Activated CD8-positive, alpha-beta memory T cell treated with anti-CD3 and anti-CD28 coated beads for 36 hours (primary cell): Measurements from ENCODE around the gene AEBP1. TPM values are rescaled to one million over a fixed set of nuclear protein-coding genes. Genes with fewer than 3 reads are reported as not detected.

Source experiments
- CTCF ChIA-PET: fragments of 350-600 bp; sonication (Branson Sonifier 250); formaldehyde crosslinking; loops from one replicate; lab custom pipeline; 2021; ENCODE audit warnings: antibody characterized with exemption; lab: Charles Lee
- POLR2A ChIA-PET: fragments of 350-600 bp; sonication (Branson Sonifier 250); formaldehyde crosslinking; loops from one replicate; lab custom pipeline; 2021; ENCODE audit warnings: antibody characterized with exemption; lab: Charles Lee
- total RNA-seq, 2 experiments: library from RNA; stranded (reverse); gene quantifications; one replicate each; pipeline ENCODE4 v1.2.3, GENCODE V29; 2021

The AEBP1 gene
- total RNA-seq, 2 experiments from 2014 or later, result 12.9 to 14.0 TPM

DNA sequence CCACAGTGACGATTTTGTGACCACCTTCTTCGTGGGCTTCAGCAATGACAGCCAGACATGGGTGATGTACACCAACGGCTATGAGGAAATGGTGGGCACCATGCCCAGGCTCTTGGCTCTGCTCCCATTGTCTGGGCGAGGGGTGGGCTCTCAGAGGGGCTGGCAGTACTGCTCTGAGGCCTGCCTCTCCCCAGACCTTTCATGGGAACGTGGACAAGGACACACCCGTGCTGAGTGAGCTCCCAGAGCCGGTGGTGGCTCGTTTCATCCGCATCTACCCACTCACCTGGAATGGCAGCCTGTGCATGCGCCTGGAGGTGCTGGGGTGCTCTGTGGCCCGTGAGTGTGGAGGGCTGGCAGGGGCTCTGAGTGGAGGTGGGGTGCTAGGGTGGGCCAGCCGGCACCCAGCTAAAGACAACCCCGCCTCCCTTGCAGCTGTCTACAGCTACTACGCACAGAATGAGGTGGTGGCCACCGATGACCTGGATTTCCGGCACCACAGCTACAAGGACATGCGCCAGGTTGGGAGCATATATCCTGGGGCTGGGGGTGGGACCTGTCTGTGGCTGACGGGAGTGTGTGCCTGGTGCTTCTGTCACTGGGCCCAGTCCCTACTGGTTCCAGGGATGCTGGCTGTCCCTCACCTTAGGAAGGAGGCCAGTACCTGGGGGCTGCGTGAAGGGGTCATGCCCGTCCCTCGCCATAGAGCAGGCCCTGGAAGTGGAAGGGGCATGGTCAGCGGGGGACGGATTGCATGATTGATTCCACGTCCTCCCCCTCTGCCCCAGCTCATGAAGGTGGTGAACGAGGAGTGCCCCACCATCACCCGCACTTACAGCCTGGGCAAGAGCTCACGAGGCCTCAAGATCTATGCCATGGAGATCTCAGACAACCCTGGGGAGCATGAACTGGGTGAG, 6.8 kb downstream of the AEBP1 start:
- POLR2A ChIA-PET, result interaction anchor here (0.6 to 1.0 kb wide), 3 partner anchors 12 to 78 kb away, joined by 3 to 4 read pairs (median 3); partner anchors contain the start of gene POLD2
- CTCF ChIA-PET, result no interaction called here

DNA sequence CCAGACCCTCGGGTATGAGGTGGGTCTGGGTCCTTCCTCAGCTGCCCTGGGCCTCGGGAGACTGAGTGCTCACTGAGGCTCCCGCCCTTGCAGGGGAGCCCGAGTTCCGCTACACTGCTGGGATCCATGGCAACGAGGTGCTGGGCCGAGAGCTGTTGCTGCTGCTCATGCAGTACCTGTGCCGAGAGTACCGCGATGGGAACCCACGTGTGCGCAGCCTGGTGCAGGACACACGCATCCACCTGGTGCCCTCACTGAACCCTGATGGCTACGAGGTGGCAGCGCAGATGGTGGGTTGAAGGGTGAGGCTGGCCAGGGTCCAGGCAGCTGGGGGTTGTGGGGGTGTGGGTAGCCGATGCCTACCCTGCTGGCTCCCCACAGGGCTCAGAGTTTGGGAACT, 7.6 kb downstream of the AEBP1 start:
- ChIA-PET CTCF (interaction anchor here (0.6 to 0.9 kb wide), 2 partner anchors 30 to 31 kb away, joined by 3 to 4 read pairs; no protein-coding TSS in a partner anchor), POLR2A (interaction anchor here (0.6 to 1.0 kb wide), 3 partner anchors 11 to 79 kb away, joined by 3 to 4 read pairs (median 3); partner anchors contain the start of gene POLD2)

DNA sequence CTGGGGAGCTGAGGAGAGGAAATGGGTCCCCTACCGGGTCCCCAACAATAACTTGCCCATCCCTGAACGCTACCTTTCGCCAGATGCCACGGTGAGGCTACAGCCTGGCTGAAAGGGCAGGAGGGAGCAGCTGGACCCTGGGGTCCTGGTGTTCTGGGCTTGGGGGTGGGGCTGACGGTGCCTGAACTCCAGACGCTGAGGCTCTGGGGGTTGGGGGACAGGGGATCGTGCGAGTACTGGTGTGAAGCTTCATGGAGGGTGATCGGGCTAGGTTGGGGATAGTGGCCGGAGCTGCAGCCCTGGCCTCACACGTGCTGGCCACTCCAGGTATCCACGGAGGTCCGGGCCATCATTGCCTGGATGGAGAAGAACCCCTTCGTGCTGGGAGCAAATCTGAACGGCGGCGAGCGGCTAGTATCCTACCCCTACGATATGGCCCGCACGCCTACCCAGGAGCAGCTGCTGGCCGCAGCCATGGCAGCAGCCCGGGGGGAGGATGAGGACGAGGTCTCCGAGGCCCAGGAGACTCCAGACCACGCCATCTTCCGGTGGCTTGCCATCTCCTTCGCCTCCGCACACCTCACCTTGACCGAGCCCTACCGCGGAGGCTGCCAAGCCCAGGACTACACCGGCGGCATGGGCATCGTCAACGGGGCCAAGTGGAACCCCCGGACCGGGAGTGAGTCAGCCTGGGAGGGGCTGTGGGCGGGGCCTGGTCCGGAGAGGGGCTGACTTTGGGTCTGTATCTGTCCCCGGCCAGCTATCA, 8.3 kb downstream of the AEBP1 start:
- POLR2A ChIA-PET, result interaction anchor here (1.0 kb wide), 1 partner anchor 11 kb away, joined by 4 read pairs; the partner anchor contains the start of gene POLD2
- CTCF ChIA-PET, result interaction anchor here (0.6 to 0.9 kb wide), 2 partner anchors 29 to 30 kb away, joined by 3 to 4 read pairs; no protein-coding TSS in a partner anchor

DNA sequence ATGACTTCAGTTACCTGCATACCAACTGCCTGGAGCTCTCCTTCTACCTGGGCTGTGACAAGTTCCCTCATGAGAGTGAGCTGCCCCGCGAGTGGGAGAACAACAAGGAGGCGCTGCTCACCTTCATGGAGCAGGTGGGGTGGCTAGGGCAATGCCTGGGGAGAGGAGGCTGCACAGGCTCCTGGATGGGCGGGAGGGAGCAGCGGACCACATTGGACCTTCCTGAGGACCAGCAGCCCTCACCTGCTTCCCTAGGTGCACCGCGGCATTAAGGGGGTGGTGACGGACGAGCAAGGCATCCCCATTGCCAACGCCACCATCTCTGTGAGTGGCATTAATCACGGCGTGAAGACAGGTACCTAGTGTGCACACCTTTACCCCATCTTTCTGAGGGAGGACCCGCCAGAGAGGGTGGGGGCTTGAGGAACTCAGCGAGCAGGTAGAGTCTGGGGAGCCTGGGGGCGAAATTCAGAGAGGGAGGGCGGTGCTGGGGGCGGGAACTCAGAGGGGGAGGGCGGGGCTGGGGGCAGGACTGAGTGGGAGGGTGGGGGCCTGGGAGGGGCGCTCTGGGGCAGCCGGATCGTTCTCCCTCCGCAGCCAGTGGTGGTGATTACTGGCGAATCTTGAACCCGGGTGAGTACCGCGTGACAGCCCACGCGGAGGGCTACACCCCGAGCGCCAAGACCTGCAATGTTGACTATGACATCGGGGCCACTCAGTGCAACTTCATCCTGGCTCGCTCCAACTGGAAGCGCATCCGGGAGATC, 9.0 kb downstream of the AEBP1 start:
- POLR2A ChIA-PET, result no interaction called here
- CTCF ChIA-PET, result interaction anchor here (0.9 kb wide), 1 partner anchor 30 kb away, joined by 3 read pairs; no protein-coding TSS in a partner anchor

DNA sequence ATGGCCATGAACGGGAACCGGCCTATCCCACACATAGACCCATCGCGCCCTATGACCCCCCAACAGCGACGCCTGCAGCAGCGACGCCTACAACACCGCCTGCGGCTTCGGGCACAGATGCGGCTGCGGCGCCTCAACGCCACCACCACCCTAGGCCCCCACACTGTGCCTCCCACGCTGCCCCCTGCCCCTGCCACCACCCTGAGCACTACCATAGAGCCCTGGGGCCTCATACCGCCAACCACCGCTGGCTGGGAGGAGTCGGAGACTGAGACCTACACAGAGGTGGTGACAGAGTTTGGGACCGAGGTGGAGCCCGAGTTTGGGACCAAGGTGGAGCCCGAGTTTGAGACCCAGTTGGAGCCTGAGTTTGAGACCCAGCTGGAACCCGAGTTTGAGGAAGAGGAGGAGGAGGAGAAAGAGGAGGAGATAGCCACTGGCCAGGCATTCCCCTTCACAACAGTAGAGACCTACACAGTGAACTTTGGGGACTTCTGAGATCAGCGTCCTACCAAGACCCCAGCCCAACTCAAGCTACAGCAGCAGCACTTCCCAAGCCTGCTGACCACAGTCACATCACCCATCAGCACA, 9.7 kb downstream of the AEBP1 start:
- CTCF ChIA-PET, result no interaction called here
- POLR2A ChIA-PET, result no interaction called here

DNA sequence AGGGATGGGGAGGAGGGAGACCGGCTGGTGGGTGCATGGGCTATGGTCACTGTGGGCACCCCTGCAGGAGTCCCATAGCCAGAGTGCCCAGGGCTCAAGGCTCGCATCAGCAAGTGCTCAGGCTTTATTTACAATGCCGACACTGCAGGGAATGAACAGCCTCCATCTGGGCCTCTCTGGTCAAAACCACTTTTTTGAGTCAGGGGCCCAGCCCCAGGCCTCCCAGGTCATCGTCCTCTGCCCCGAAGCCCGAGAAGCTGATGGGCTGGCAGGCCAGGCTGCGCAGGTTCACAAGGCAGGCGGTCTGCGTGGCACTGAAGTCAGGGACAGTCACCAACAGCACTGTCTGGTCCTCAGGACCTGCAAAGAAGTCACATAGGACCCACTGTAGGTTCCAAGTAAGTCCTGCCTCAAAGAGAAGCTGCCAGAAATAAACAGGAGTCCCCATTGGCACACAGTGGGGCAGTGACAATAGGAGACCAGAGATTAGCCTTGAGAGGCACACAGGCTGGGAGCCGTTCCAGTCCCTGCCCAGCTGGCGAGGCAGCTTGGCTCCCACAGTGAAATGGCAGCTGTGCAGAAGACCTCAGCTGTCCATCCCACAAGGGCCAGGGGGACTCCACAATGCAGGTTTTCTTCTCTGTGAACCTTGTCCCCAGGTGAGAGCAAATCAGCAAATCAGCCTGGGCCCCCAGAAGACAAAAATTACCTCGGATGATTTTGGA, 10.6 kb downstream of the AEBP1 start:
- POLR2A ChIA-PET, result interaction anchor here (0.6 kb wide), 1 partner anchor 86 kb away, joined by 3 read pairs; the partner anchor contains the start of gene YKT6

DNA sequence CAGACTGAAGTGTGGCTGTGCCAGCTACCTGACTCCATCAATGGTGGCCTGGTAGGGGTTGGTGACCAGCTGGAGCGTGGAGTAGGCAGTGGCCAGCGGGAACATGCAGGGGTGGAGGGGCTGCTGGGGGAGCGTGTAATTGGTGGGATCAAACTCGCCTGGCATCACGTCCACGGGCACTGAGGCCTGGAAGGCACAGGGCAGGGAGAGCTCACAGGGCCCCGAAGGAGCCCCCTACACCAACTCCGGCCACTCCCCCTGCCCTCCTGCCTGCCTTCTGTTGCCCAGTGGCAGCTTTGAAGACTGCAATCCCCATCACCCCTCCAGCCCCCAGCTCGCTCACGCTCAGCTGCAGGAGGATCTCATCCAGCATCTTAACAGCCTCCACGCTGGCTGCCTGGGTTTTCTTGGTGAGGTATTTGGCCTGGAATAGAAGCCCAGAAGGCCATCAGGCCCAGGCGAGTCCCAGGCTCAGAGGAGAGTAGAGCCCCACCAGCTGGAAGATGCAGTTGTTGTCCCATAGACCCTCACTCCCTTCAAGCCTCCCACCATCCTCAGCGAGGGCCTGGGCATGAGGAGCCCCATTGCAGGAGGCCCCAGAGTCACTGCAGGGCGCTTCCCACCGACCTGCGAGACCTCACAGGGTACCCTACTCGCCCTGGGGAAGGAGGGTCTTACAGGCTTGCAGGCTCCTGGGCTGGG, 12.1 kb downstream of the AEBP1 start:
- ChIA-PET CTCF (no interaction called here), POLR2A (interaction anchor here (1.0 kb wide), 1 partner anchor 35 kb away, joined by 7 read pairs; no protein-coding TSS in a partner anchor)

More for the DNA sequence above, 10.6 kb downstream of the AEBP1 start:
- CTCF ChIA-PET, result interaction anchor here (1.2 kb wide), 1 partner anchor 33 kb away, joined by 3 read pairs; no protein-coding TSS in a partner anchor

DNA sequence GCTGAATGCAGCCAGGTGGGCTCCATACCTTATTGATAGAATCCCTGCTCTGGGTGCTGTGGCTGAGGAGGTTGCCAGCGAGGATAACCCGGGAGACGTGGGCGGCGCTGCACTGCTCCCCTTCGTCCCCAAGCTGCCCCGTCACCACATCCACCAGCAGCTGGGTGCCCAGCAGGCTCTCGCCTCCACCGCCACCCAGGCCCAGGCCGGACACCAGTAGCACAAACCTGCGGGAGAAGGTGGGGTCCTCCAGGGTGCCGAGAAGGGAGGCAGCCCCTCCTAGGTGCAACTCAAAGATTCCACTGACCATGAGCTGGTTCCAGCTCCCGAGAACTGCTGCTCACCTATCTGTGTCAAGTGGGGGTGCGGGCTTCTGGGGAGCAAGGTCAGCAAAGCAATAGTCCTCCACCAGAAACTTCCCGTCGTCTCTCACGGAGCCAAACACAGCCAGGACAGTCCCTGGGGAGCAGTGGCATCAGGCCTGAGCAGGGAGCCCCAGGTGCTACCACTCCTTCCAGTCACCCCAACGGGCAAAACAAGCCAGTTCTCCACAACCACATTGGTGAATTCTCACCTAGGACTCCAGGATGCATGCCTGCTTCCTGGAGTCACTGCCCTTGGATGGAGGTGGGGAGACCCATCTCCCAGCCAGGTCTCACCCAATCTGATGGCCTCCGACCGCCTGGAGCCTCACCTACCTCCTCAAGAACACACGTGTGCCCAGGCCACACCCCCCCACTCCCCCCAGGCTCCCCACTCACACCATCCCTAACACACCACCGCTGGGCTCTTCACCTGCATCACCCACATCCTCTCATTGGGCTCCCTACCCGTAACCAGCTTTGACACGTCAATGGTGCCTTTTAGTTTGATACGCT, 12.9 kb downstream of the AEBP1 start:
- CTCF ChIA-PET, result no interaction called here
- POLR2A ChIA-PET, result interaction anchor here (0.6 kb wide), 1 partner anchor 12 kb away, joined by 3 read pairs; no protein-coding TSS in a partner anchor

DNA sequence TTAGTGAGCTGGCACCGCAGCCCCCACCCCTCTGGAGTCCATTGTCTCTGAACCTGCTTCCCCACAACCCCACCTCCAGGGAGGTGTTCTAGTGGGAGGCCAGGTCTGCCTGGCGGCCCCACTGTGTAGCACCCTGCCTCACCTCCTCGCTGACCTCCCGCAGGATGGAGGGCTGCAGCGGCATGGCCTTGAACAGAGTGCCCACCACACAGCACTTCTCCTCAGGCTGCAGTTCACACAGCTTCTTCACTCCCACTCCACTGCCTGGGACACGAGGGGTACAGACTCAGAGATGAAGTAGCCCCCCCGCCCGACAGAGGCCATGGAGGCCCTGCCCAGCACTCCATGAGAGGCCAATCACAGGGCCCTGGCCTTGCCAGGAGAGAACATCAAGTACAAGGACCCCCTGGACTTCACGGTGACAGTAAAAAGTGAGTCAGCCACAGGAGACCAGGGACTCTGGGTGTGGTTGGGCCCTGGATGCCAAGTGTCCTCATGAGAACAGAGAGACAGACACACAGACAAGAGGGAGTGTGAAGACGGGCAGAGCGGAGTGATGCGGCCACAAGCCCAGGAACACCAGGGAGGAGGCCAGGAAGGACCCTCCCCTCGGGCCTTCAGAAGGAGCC, 13.8 kb downstream of the AEBP1 start:
- POLR2A ChIA-PET, result interaction anchor here (0.6 kb wide), 1 partner anchor 12 kb away, joined by 3 read pairs; no protein-coding TSS in a partner anchor
- CTCF ChIA-PET, result no interaction called here

DNA sequence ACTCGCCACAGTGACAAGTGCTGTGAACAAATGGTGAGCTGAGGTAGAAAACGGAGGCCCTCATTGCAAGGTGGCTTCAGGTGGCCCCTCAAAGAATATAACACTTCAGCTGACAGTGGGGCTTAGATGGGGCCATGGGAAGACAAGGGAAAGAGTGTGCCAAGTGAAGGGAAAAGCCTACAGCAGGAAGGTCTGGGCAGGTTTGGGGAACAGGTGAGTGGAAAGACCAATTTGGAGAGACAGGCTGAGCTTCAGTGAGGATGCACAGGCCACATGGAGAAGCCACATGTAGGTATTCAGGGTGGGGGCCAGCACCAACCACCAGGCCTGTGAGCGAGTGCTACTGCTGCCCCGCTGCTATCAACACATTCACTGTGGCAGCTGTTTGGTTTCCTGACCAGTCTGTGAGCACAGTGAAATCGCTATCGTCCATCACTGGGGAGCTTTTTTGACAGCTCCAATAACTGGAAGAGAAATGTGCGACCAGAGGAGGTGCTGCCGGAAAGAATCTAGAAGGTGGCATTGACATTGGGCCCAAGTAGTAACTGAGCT, 15.8 kb downstream of the AEBP1 start:
- ChIA-PET CTCF (no interaction called here), POLR2A (interaction anchor here (0.5 kb wide), 1 partner anchor 96 kb away, joined by 9 read pairs; no protein-coding TSS in a partner anchor)

DNA sequence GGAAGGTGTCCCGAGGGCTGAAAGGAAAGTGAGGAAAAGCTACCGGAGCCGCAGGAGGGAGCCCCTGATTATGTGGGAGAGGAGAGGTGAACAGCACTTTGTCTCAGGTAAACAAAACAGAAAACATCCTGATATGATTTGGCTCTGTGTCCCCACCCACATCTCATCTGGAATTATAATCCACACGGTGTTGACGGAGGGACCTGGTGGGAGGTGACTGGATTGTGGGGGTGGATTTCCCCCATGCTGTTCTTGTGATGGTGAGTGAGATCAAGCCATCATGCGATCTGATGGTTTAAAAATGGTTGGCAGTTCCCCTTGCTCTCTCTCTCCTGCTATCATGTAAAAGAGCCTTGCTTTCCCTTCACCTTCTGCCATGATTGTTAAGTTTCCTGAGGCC, 16.2 kb downstream of the AEBP1 start:
- ChIA-PET CTCF (no interaction called here), POLR2A (interaction anchor here (0.5 kb wide), 1 partner anchor 96 kb away, joined by 9 read pairs; no protein-coding TSS in a partner anchor)

DNA sequence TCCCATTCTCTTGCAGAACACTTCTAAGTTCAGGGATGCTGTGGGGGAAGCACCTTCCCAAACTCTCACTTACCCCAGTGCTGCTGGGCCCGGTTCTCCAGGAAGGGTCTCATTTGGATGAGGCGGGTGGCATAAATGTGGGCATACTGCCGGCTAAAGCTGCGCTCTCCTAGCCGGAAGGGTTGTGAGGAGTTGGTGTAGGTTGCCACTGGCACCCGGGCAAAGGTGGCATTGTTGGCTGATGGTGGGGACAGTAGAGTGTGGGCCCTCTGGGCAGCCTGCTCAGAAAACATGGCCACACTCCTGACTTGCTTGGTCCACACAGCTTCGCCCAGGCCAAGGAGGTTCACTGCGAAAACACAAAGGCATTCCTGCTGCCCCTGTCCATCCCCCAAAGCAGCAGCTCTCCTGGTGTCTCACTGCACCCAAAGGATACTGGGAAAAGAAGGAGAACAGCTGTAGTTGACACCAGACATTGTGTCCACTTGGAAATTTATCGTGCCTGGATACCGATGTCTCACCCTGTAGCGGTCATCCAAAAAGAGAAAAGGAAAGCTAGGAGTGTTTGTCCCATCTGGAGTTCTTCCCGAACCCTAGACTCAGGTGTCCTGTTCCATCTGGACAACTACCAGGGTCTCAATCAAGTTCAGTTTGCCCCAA, 17.7 kb downstream of the AEBP1 start:
- ChIA-PET POLR2A (interaction anchor here (0.5 to 1.2 kb wide), 2 partner anchors 17 to 79 kb away, joined by 3 to 4 read pairs; partner anchors contain the start of genes AEBP1 and YKT6), CTCF (interaction anchor here (1.5 to 1.6 kb wide), 2 partner anchors 20 to 41 kb away, joined by 3 to 4 read pairs; no protein-coding TSS in a partner anchor)

DNA sequence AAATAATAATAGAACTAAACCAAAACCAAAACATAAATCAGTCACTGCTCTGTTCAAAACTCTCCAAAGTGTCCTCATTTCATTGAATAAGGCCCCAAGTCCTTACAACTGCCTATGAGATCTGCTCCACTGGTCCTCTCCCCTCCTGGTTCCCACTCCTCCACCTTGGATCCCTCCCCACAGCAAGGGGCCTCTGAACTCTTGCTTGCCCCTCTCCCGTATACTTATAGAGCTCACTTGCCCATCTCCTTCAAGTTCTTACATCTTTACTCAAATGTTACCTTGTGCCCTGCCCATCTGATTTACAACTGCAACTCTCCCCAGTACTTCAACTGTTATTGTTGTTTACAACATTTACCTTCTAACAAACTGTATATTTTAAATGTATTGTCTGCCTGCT, 18.4 kb downstream of the AEBP1 start:
- CTCF ChIA-PET, result interaction anchor here (1.1 to 1.6 kb wide), 3 partner anchors 20 to 41 kb away, joined by 3 to 4 read pairs (median 3); no protein-coding TSS in a partner anchor
- POLR2A ChIA-PET, result interaction anchor here (1.2 to 1.5 kb wide), 3 partner anchors 11 to 41 kb away, joined by 4 to 5 read pairs (median 4); partner anchors contain the start of gene AEBP1
